ENCODE measurements around the gene MYH9. TPM values are rescaled to one million over a fixed set of nuclear protein-coding genes. Genes with fewer than 3 reads are reported as not detected.
A peak's percentile ranks its signal among the peaks of the same experiment; 100 is the strongest.

The MYH9 gene
- polyA plus RNA-seq, 1 of the 3 experiments (the other 2 are of a cell fraction) = 303 TPM

- TF ChIP-seq RFX5 (IDR thresholded peaks at IDR 0.05; ENCODE audit: low read length) (no peak), NRF1 (IDR thresholded peaks at IDR 0.05; ENCODE audit: low read depth, low read length) (no peak), FOXM1 (IDR thresholded peaks at IDR 0.05; ENCODE audit: low read depth) (no peak), CHD2 (IDR thresholded peaks at IDR 0.05; ENCODE audit: low read length, partially characterized antibody) (no peak), IRF3 (IDR thresholded peaks at IDR 0.05; ENCODE audit: low read depth, low read length) (no peak), MXI1 (IDR thresholded peaks at IDR 0.05; ENCODE audit: low read depth, low read length) (no peak), RAD21 (IDR thresholded peaks at IDR 0.05; ENCODE audit: low read length) (no peak), GATA2 (CRISPR knock-in tag; IDR thresholded peaks at IDR 0.05) (no peak), MEF2A (IDR thresholded peaks at IDR 0.05; ENCODE audit: borderline replicate concordance, low read depth) (no peak), ZBTB33 (IDR thresholded peaks at IDR 0.05; ENCODE audit: borderline replicate concordance, low read depth) (no peak), POLR2AphosphoS5 (IDR thresholded peaks at IDR 0.05; ENCODE audit: low read depth, low read length) (no peak), FOXJ3 (CRISPR knock-in tag; IDR thresholded peaks at IDR 0.05) (no peak), YY1 (IDR thresholded peaks at IDR 0.05; ENCODE audit: low read depth) (no peak), REST (IDR thresholded peaks at IDR 0.05; ENCODE audit: low read depth, low read length) (no peak), SIN3A (IDR thresholded peaks at IDR 0.05; ENCODE audit: borderline replicate concordance, low read depth, low read length) (no peak), SMC3 (IDR thresholded peaks at IDR 0.05; ENCODE audit: low read depth, low read length) (no peak), RCOR1 (IDR thresholded peaks at IDR 0.05; ENCODE audit: low read length) (no peak), TAF1 (IDR thresholded peaks at IDR 0.05; ENCODE audit: borderline replicate concordance, low read depth, low read length) (no peak), PBX3 (IDR thresholded peaks at IDR 0.05) (no peak), USF2 (IDR thresholded peaks at IDR 0.05; ENCODE audit: borderline replicate concordance, low read depth, low read length) (no peak)
- peaks cover 100% of the 10 kb centered on the region for H4K20me1 ChIP-seq (ENCODE audit: insufficient read depth)
- WGBS (ENCODE audit: low lambda C conversion rate) = 69% methylated on average over 10 of the region's 10 CpGs
- peak overlapping the region; percentile 76 for H3K4me2 ChIP-seq
- H3K27me3 ChIP-seq (ENCODE audit: insufficient read depth) = no peaks in the 10 kb centered on the region
- no peak for DNase-seq
- ChIA-PET POLR2A (no interaction called here), CTCF (no interaction called here)
- no peak overlapping the region for H3K4me3 ChIP-seq (ENCODE audit: low read depth in 2 of 2, low read length in 1 of 2)
- no peak overlapping the region; the same call in 1 of the 2 replicates for H3K9ac ChIP-seq
- H3K79me2 ChIP-seq (ENCODE audit: insufficient read depth) = peaks cover 100% of the 10 kb centered on the region
- peaks cover 66% of the 10 kb centered on the region for H3F3A ChIP-seq (replicated peaks; ENCODE audit: insufficient read depth)
- H2AFZ ChIP-seq (ENCODE audit: low read depth) = no peak overlapping the region
- peak overlapping the region in 1 of 2 experiments; percentile 84; a peak in 3 of 4 replicates for H3K27ac ChIP-seq (ENCODE audit: low read depth in 2 of 2, low read length in 1 of 2)
- H3K9me2 ChIP-seq = no peaks in the 10 kb centered on the region
- no peaks in the 10 kb centered on the region for H3K9me3 ChIP-seq
- peaks cover 5 to 6% of the 10 kb centered on the region in 2 experiments for H3K36me3 ChIP-seq (replicated peaks in 1 of 2; ENCODE audit: control insufficient read depth in 1 of 2, insufficient read depth in 2 of 2, low read length in 1 of 2)
- peaks cover 64 to 93% of the 10 kb centered on the region in 2 experiments for H3K4me1 ChIP-seq (ENCODE audit: control insufficient read depth in 1 of 2, insufficient read depth in 2 of 2, low read depth in 1 of 2, low read length in 1 of 2)
These were observed 21.5 kb downstream of the MYH9 start for GRCh38 chr22:36366291-36366708.

Measured in SK-N-SH (cell line).